CD4-positive, alpha-beta T cell (primary cell): ENCODE measurements around the gene DBN1. TPM values are rescaled to one million over a fixed set of nuclear protein-coding genes. Genes with fewer than 3 reads are reported as not detected.

ENCODE experiments used
- ATAC-seq: fragments of 200-7000 bp; cut with Tn5 transposase; one replicate; pipeline ENCODE4 v1.10.0; 2022; ENCODE audit warnings: mild to moderate bottlenecking; ENCODE audit not compliant: poor library complexity
- CTCF ChIA-PET: fragments of 350-600 bp; sonication (Branson Sonifier 250); formaldehyde crosslinking; loops from one replicate; lab custom pipeline; 2021; ENCODE audit warnings: antibody characterized with exemption, inconsistent platforms; lab: Charles Lee
- POLR2A ChIA-PET: fragments of 350-600 bp; sonication (Branson Sonifier 250); formaldehyde crosslinking; loops from one replicate; lab custom pipeline; 2021; ENCODE audit warnings: antibody characterized with exemption, inconsistent platforms; lab: Charles Lee
- DNase-seq, 14 experiments: peaks; one replicate each; pipeline ENCODE4 v3.0.0-alpha.2; 2013 to 2020; ENCODE audit warnings: mixed read lengths in 2 of 14
- H3K27ac ChIP-seq, 2 donors: one replicate each; pipeline versions ENCODE4 v1.5.1 to v1.7.0; 2013; ENCODE audit warnings: low read length in 2 of 2, low read depth in 1 of 2, mild to moderate bottlenecking in 1 of 2
- H3K27me3 ChIP-seq, 2 experiments: 1 replicate in 1 of 2; 2 replicates in 1 of 2; pipeline versions ENCODE4 v1.6.1 to v1.7.0; 2013; ENCODE audit warnings: low read length in 2 of 2, control low read depth in 1 of 2, mild to moderate bottlenecking in 1 of 2, moderate library complexity in 1 of 2; ENCODE audit not compliant: insufficient read depth in 2 of 2, control insufficient read depth in 1 of 2
- H3K36me3 ChIP-seq: one replicate; pipeline ENCODE4 v1.6.1; 2013; ENCODE audit warnings: low read length, control low read depth; ENCODE audit not compliant: insufficient read depth
- H3K4me1 ChIP-seq: one replicate; pipeline ENCODE4 v1.6.1; 2013; ENCODE audit warnings: low read length, control low read depth; ENCODE audit not compliant: insufficient read depth
- H3K4me3 ChIP-seq: one replicate; pipeline ENCODE4 v1.5.1; 2013; ENCODE audit warnings: mild to moderate bottlenecking, low read length, moderate library complexity
- H3K9me3 ChIP-seq, 2 experiments: 1 replicate in 1 of 2; 2 replicates in 1 of 2; pipeline versions ENCODE4 v1.6.1 to v1.7.0; 2013; ENCODE audit warnings: low read length in 2 of 2, mild to moderate bottlenecking in 2 of 2, control low read depth in 1 of 2, moderate library complexity in 1 of 2; ENCODE audit not compliant: control insufficient read depth in 1 of 2, insufficient read depth in 1 of 2
- H3K27ac Mint-ChIP-seq: one replicate; pipeline ENCODE4 v1.8.0; 2020; ENCODE audit warnings: mixed read lengths
- H3K27me3 Mint-ChIP-seq: one replicate; pipeline ENCODE4 v1.8.0; 2021; ENCODE audit warnings: mixed read lengths
- H3K36me3 Mint-ChIP-seq: one replicate; pipeline ENCODE4 v1.8.0; 2021; ENCODE audit warnings: low read depth, mixed read lengths
- H3K4me1 Mint-ChIP-seq: one replicate; pipeline ENCODE4 v1.8.0; 2021; ENCODE audit warnings: low read depth, mixed read lengths
- H3K4me3 Mint-ChIP-seq: one replicate; pipeline ENCODE4 v1.8.0; 2020; ENCODE audit warnings: mild to moderate bottlenecking, mixed read lengths
- H3K9me3 Mint-ChIP-seq: one replicate; pipeline ENCODE4 v1.8.0; 2020; ENCODE audit warnings: mixed read lengths
- intact Hi-C, 2 experiments: fragments of 100-400 bp; cut with DNase I in 1 of 2; cut with micrococcal nuclease in 1 of 2; formaldehyde crosslinking; loops; one replicate each; pipeline versions ENCODE4 v1.15.1 to v1.9.0; 2023 to 2025; cut with DNase I, micrococcal nuclease
- total RNA-seq, 174 experiments: library from RNA in 2 of 174; stranded (reverse) in 2 of 174; gene quantifications; one replicate each; pipeline ENCODE4 v1.2.3 and lab custom pipeline; 2021 to 2026
- TF ChIP-seq, protein P1 (sequence below): fragments of 200-600 bp; IDR thresholded peaks from one replicate; pipeline ENCODE4 v1.8.0; 2022; ENCODE audit warnings: antibody characterized with exemption, mild to moderate bottlenecking

Gene DBN1
- total RNA-seq, 2 experiments from 2014 or later: 1.8 to 2.5 TPM

GRCh38 chr5:177432839-177433657 is 40.4 kb downstream of the DBN1 start:
- no peaks in the 10 kb centered on the region for H3K27me3 ChIP-seq
- peaks cover 100% of the 10 kb centered on the region for H3K4me1 ChIP-seq
- no peaks in the 10 kb centered on the region for H3K9me3 ChIP-seq
- DNase-seq (peak in 1 of 14 experiments; percentile 17), ATAC-seq (no peak)
- Mint-ChIP-seq H3K9me3 (no peaks in the 10 kb centered on the region), H3K4me1 (peaks cover 76% of the 10 kb centered on the region), H3K27ac (peak overlapping the region; percentile 93), H3K27me3 (no peaks in the 10 kb centered on the region), H3K4me3 (peak overlapping the region; percentile 70), H3K36me3 (peaks cover 89% of the 10 kb centered on the region)
- CTCF ChIA-PET: interaction anchor here (2.4 to 9.3 kb wide), 2 partner anchors 22 to 29 kb away, joined by 16 to 82 read pairs; no protein-coding TSS in a partner anchor
- H3K27ac ChIP-seq: peak overlapping the region; percentile 87 to 92
- H3K36me3 ChIP-seq: peaks cover 86% of the 10 kb centered on the region
- peak overlapping the region; percentile 65 for H3K4me3 ChIP-seq
- TF ChIP-seq, protein P1, sequence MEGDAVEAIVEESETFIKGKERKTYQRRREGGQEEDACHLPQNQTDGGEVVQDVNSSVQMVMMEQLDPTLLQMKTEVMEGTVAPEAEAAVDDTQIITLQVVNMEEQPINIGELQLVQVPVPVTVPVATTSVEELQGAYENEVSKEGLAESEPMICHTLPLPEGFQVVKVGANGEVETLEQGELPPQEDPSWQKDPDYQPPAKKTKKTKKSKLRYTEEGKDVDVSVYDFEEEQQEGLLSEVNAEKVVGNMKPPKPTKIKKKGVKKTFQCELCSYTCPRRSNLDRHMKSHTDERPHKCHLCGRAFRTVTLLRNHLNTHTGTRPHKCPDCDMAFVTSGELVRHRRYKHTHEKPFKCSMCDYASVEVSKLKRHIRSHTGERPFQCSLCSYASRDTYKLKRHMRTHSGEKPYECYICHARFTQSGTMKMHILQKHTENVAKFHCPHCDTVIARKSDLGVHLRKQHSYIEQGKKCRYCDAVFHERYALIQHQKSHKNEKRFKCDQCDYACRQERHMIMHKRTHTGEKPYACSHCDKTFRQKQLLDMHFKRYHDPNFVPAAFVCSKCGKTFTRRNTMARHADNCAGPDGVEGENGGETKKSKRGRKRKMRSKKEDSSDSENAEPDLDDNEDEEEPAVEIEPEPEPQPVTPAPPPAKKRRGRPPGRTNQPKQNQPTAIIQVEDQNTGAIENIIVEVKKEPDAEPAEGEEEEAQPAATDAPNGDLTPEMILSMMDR: no peak
- intact Hi-C loops: no loop called here
- POLR2A ChIA-PET: interaction anchor here (0.9 to 12.6 kb wide), 5 partner anchors 10 to 1953 kb away, joined by 3 to 661 read pairs (median 204); partner anchors contain the start of genes F12 and PRR7

GRCh38 chr5:177432143-177432838 is 41.1 kb downstream of the DBN1 start:
- TF ChIP-seq, protein P1: no peak
- H3K27me3 Mint-ChIP-seq: no peaks in the 10 kb centered on the region
- Histone ChIP-seq H3K4me1 (peaks cover 100% of the 10 kb centered on the region), H3K27me3 (no peaks in the 10 kb centered on the region), H3K36me3 (peaks cover 86% of the 10 kb centered on the region), H3K27ac (peak overlapping the region; percentile 87 to 92), H3K4me3 (peak overlapping the region; percentile 65), H3K9me3 (no peaks in the 10 kb centered on the region)
- peak overlapping the region; percentile 96 for H3K27ac Mint-ChIP-seq
- ATAC-seq: no peak
- intact Hi-C loops: no loop called here
- CTCF ChIA-PET: interaction anchor here (0.9 to 9.3 kb wide), 8 partner anchors 10 to 122 kb away, joined by 3 to 82 read pairs (median 8); partner anchors contain the start of gene PRR7
- peaks cover 70% of the 10 kb centered on the region for H3K4me1 Mint-ChIP-seq
- POLR2A ChIA-PET: interaction anchor here (0.9 to 12.6 kb wide), 11 partner anchors 10 to 1952 kb away, joined by 3 to 661 read pairs (median 5); partner anchors contain the start of genes F12, LMAN2 and PRR7
- peak overlapping the region; percentile 95 for H3K4me3 Mint-ChIP-seq
- peaks cover 86% of the 10 kb centered on the region for H3K36me3 Mint-ChIP-seq
- H3K9me3 Mint-ChIP-seq: no peaks in the 10 kb centered on the region
- peak in 1 of 14 experiments; percentile 21 for DNase-seq
